Measurements from ENCODE around the gene SYCE1L. TPM values are rescaled to one million over a fixed set of nuclear protein-coding genes. Genes with fewer than 3 reads are reported as not detected.

The SYCE1L gene
- total and polyA plus RNA-seq, 9 of the 15 experiments (the other 6 are each of a cell fraction or from before 2014, with no cell fraction given), result 0.54 to 2.7 (median 1.1) TPM; not detected in 5

GRCh38 chr16:77211880-77212740, 12.9 kb downstream of the SYCE1L start (continued):
- TF ChIP-seq FIP1L1 (IDR thresholded peaks at IDR 0.05; ENCODE audit: low read depth, low read length, poor library complexity, severe bottlenecking), result peak; percentile 44
- TF ChIP-seq ATF3 (IDR thresholded peaks at IDR 0.05), result no peak
- no peak for TF ChIP-seq ATF3 (CRISPR knock-in tag; conservative IDR thresholded peaks at IDR 0.05)
- no peak for TF ChIP-seq PHF21A (IDR thresholded peaks at IDR 0.05; ENCODE audit: borderline replicate concordance, low read depth)
- no peak for TF ChIP-seq PTBP1 (IDR thresholded peaks at IDR 0.05; ENCODE audit: low read depth, low read length)
- TF ChIP-seq MTA2 (IDR thresholded peaks at IDR 0.05; ENCODE audit: low read depth), result no peak
- no peak for TF ChIP-seq ARID2 (IDR thresholded peaks at IDR 0.05)
- TF ChIP-seq MAFK (IDR thresholded peaks at IDR 0.05; ENCODE audit: low read length), result no peak
- no peak for TF ChIP-seq RAD21 (CRISPR knock-in tag; conservative IDR thresholded peaks at IDR 0.05 in 1 of 2, IDR thresholded peaks at IDR 0.05 in 1 of 2)
- TF ChIP-seq POLR2AphosphoS2 (IDR thresholded peaks at IDR 0.05; ENCODE audit: low read length), result no peak
- no peak for TF ChIP-seq RBM17 (IDR thresholded peaks at IDR 0.05; ENCODE audit: borderline replicate concordance, low read depth, low read length)
- no peak for TF ChIP-seq AFF4 (CRISPR knock-in tag; IDR thresholded peaks at IDR 0.05)

Data from K562 (cell line).